Endothelial cell of umbilical vein (primary cell): ENCODE data around the gene IL1R2. TPM values are rescaled to one million over a fixed set of nuclear protein-coding genes. Genes with fewer than 3 reads are reported as not detected.

Experiments used
- BruUV-seq: library from RNA; stranded (reverse); fragments of 400-500 nt; replicated peaks from 2 replicates; lab custom pipeline; 2021; lab: Mats Ljungman, UMichigan
- CTCF ChIA-PET: fragments of 300-600, 350-600 bp; sonication (Branson Sonifier 250); formaldehyde crosslinking; loops from one replicate; lab custom pipeline; 2021; ENCODE audit warnings: antibody characterized with exemption, inconsistent platforms; lab: Charles Lee
- POLR2A ChIA-PET: fragments of 300-600, 350-600 bp; sonication (Branson Sonifier 250); formaldehyde crosslinking; loops from one replicate; lab custom pipeline; 2021; ENCODE audit warnings: antibody characterized with exemption, inconsistent platforms; lab: Charles Lee
- DNase-seq: peaks from one replicate; pipeline ENCODE4 v3.0.0-alpha.2; 2011; ENCODE audit warnings: low read depth, low spot score
- FAIRE-seq: peaks from 2 replicates; lab custom pipeline; 2011; peaks lifted over from hg19 to GRCh38; lab: Jason Lieb, UNC
- H2AFZ ChIP-seq: 2 replicates; pipeline ENCODE4 v1.6.0; 2012; ENCODE audit warnings: low read depth, low read length, control low read depth, inconsistent platforms
- H3K27ac ChIP-seq: 2 replicates; pipeline ENCODE4 v1.5.1; 2011; ENCODE audit warnings: low read depth, mild to moderate bottlenecking, control low read depth, low read length, moderate library complexity; ENCODE audit not compliant: insufficient read depth
- H3K27me3 ChIP-seq, 2 experiments: 2 replicates each; pipeline versions ENCODE4 v1.6.0 to v1.6.1; 2011; ENCODE audit warnings: low read length in 2 of 2, mixed read lengths in 1 of 2; ENCODE audit not compliant: control insufficient read depth in 2 of 2, insufficient read depth in 2 of 2
- H3K36me3 ChIP-seq, 2 experiments: 2 replicates in 1 of 2; 3 replicates in 1 of 2; pipeline ENCODE4 v1.5.1; 2011; ENCODE audit warnings: low read length in 2 of 2, mild to moderate bottlenecking in 1 of 2, moderate library complexity in 1 of 2; ENCODE audit not compliant: control insufficient read depth in 2 of 2, insufficient read depth in 2 of 2; ENCODE audit errors: extremely low read depth in 1 of 2
- H3K4me1 ChIP-seq: 3 replicates; pipeline ENCODE4 v1.5.1; 2011; ENCODE audit warnings: mild to moderate bottlenecking, low read length; ENCODE audit not compliant: control insufficient read depth, insufficient read depth; ENCODE audit errors: extremely low read depth
- H3K4me2 ChIP-seq: 2 replicates; pipeline ENCODE4 v1.6.1; 2011; ENCODE audit warnings: low read length, control low read depth, mixed read lengths; ENCODE audit not compliant: insufficient read depth
- H3K4me3 ChIP-seq, 3 experiments: fragments of 200-600 bp in 1 of 3; sonication (generic), shearing (Covaris generic) in 1 of 3; replicated peaks in 1 of 3; 2 replicates each; pipeline ENCODE4 v1.5.1; 2011 to 2016; ENCODE audit warnings: control low read depth in 3 of 3, low read length in 3 of 3, mild to moderate bottlenecking in 2 of 3, inconsistent platforms in 1 of 3, low read depth in 1 of 3, moderate library complexity in 1 of 3; ENCODE audit not compliant: insufficient read depth in 1 of 3
- H3K79me2 ChIP-seq: 2 replicates; pipeline ENCODE4 v1.6.0; 2012; ENCODE audit warnings: low read length, inconsistent platforms; ENCODE audit not compliant: control insufficient read depth, insufficient read depth
- H3K9ac ChIP-seq: replicated peaks from 2 replicates; pipeline ENCODE3; 2011; ENCODE audit warnings: low read length, control low read depth; ENCODE audit not compliant: insufficient read depth; ENCODE audit errors: extremely low read depth
- H3K9me1 ChIP-seq: replicated peaks from 3 replicates; pipeline ENCODE4 v1.6.0; 2011; ENCODE audit warnings: mild to moderate bottlenecking, low read length; ENCODE audit not compliant: control insufficient read depth, insufficient read depth; ENCODE audit errors: extremely low read depth
- H3K9me3 ChIP-seq: replicated peaks from 2 replicates; pipeline ENCODE4 v1.5.1; 2012; ENCODE audit warnings: low read length, inconsistent platforms; ENCODE audit not compliant: control insufficient read depth, insufficient read depth
- H4K20me1 ChIP-seq: replicated peaks from 2 replicates; pipeline ENCODE3; 2011; ENCODE audit warnings: mild to moderate bottlenecking, low read length; ENCODE audit not compliant: control insufficient read depth, insufficient read depth; ENCODE audit errors: extremely low read depth
- CTCF ChIP-seq, 2 donors: IDR thresholded peaks; 1 replicate in 1 of 2; 2 replicates in 1 of 2; pipeline ENCODE4 v1.5.1; 2011; ENCODE audit warnings: low read length in 2 of 2, mild to moderate bottlenecking in 2 of 2, moderate library complexity in 2 of 2, control low read depth in 1 of 2, inconsistent platforms in 1 of 2, low read depth in 1 of 2; ENCODE audit not compliant: insufficient read depth in 1 of 2; ENCODE audit errors: extremely low read depth in 1 of 2
- EZH2 ChIP-seq: IDR thresholded peaks from 2 replicates; pipeline ENCODE4 v1.6.1; 2012; ENCODE audit warnings: borderline replicate concordance, low read depth, mild to moderate bottlenecking, moderate library complexity, low read length, inconsistent platforms; ENCODE audit not compliant: severe bottlenecking
- FOS ChIP-seq: IDR thresholded peaks from 2 replicates; pipeline ENCODE4 v1.6.1; 2011; ENCODE audit warnings: mild to moderate bottlenecking, low read length, moderate library complexity, borderline replicate concordance; ENCODE audit not compliant: insufficient read depth
- GATA2 ChIP-seq: IDR thresholded peaks from 2 replicates; pipeline ENCODE4 v1.7.0; 2011; ENCODE audit warnings: low read depth, mild to moderate bottlenecking, moderate library complexity, mixed read lengths, low read length; ENCODE audit not compliant: insufficient read length, insufficient read depth
- JUN ChIP-seq: IDR thresholded peaks from 2 replicates; pipeline ENCODE4 v1.6.1; 2011; ENCODE audit warnings: borderline replicate concordance, low read depth; ENCODE audit not compliant: insufficient read length, insufficient read depth
- MAX ChIP-seq: IDR thresholded peaks from 2 replicates; pipeline ENCODE4 v1.6.1; 2011; ENCODE audit not compliant: insufficient read depth, insufficient read length
- MYC ChIP-seq: IDR thresholded peaks from one replicate; pipeline ENCODE4 v1.6.1; 2011; ENCODE audit warnings: mild to moderate bottlenecking, low read depth, low read length
- POLR2A ChIP-seq: IDR thresholded peaks from 2 replicates; pipeline ENCODE4 v1.6.1; 2012; ENCODE audit warnings: low read depth, mild to moderate bottlenecking, control low read depth, low read length
- POLR2AphosphoS5 ChIP-seq: IDR thresholded peaks from 2 replicates; pipeline ENCODE4 v1.6.1; 2012; ENCODE audit warnings: low read depth, mild to moderate bottlenecking, control low read depth, low read length, moderate library complexity; ENCODE audit not compliant: insufficient read depth
- dilution Hi-C: fragments of 300-500 bp; cut with MboI; formaldehyde crosslinking; loops from one replicate; pipeline ENCODE4 v1.15.0; 2019; ENCODE audit warnings: low sequenced_read_pairs; ENCODE audit not compliant: extremely low pct_ligation_motif_present
- intact Hi-C: fragments of 100-400 bp; cut with micrococcal nuclease; formaldehyde crosslinking; loops from one replicate; pipeline ENCODE4 v1.10.0; 2022
- polyA plus RNA-seq, 4 experiments: library from polyadenylated mRNA; depleted of rRNA in 3 of 4; stranded (reverse) in 3 of 4; unstranded in 1 of 4; fragments of >200 nt; gene quantifications; 2 replicates each; pipeline versions ENCODE4 v1.2.1 to v1.2.3, GENCODE V29; 2011 to 2012; ENCODE audit warnings: missing spikeins in 1 of 4
- total RNA-seq: library from RNA; stranded (reverse); gene quantifications from 2 replicates; pipeline ENCODE4 v1.2.3, GENCODE V29; 2021

Gene IL1R2
- total and polyA plus RNA-seq, 2 donors (not counting 3 experiments of a cell fraction or from before 2014, with no cell fraction given) = not detected

GRCh38 chr2:102042196-102043081 lies 50.7 kb downstream of the IL1R2 start:
- no peak overlapping the region for H2AFZ ChIP-seq
- no peak overlapping the region for H3K27ac ChIP-seq
- FAIRE-seq (no peak), DNase-seq (no peak)
- H3K36me3 ChIP-seq = no peaks in the 10 kb centered on the region
- no peaks in the 10 kb centered on the region for H3K27me3 ChIP-seq
- ChIA-PET CTCF (no interaction called here), POLR2A (no interaction called here)
- no peaks in the 10 kb centered on the region for H4K20me1 ChIP-seq
- H3K4me3 ChIP-seq = no peak overlapping the region
- H3K4me2 ChIP-seq = no peak overlapping the region
- no peak for TF ChIP-seq CTCF (IDR thresholded peaks at IDR 0.05; ENCODE audit: extremely low read depth in 1 of 2, insufficient read depth in 1 of 2, low read depth in 1 of 2, low read length in 2 of 2)
- no peak for TF ChIP-seq MYC
- no peak for TF ChIP-seq POLR2A
- no peak for TF ChIP-seq POLR2AphosphoS5
- no peak for TF ChIP-seq JUN
- TF ChIP-seq EZH2 = no peak
- TF ChIP-seq GATA2 = no peak
- no peak for TF ChIP-seq FOS
- TF ChIP-seq MAX = no peak
- intact Hi-C loops = no loop called here
- dilution Hi-C loops = no loop called here
- no TSS peak for BruUV-seq
- H3K9ac ChIP-seq = no peak overlapping the region
- no peaks in the 10 kb centered on the region for H3K9me3 ChIP-seq
- H3K4me1 ChIP-seq = peaks cover 15% of the 10 kb centered on the region
- no peaks in the 10 kb centered on the region for H3K79me2 ChIP-seq
- H3K9me1 ChIP-seq = no peaks in the 10 kb centered on the region
